Activated naive CD8-positive, alpha-beta T cell treated with anti-CD3 and anti-CD28 coated beads for 36 hours (primary cell): ENCODE results near the gene TMEM131. TPM values are rescaled to one million over a fixed set of nuclear protein-coding genes. Genes with fewer than 3 reads are reported as not detected.
A peak's percentile ranks its signal among the peaks of the same experiment; 100 is the strongest.
"Not testable (repeated sequence)": the region's sequence is repeated elsewhere in the genome, so short reads cannot be mapped to it uniquely, and the experiment has no call there.

Experiments used
- DNase-seq: peaks from one replicate; pipeline ENCODE4 v3.0.0; 2021
- H3K27ac Mint-ChIP-seq: one replicate; pipeline ENCODE4 v1.8.0; 2022; ENCODE audit warnings: mild to moderate bottlenecking, moderate library complexity, mixed read lengths
- H3K27me3 Mint-ChIP-seq: one replicate; pipeline ENCODE4 v1.8.0; 2022; ENCODE audit warnings: mild to moderate bottlenecking, mixed read lengths
- H3K36me3 Mint-ChIP-seq: one replicate; pipeline ENCODE4 v1.8.0; 2021; ENCODE audit warnings: mild to moderate bottlenecking, mixed read lengths
- H3K4me1 Mint-ChIP-seq: one replicate; pipeline ENCODE4 v1.8.0; 2021; ENCODE audit warnings: mixed read lengths
- H3K4me3 Mint-ChIP-seq: one replicate; pipeline ENCODE4 v1.8.0; 2022; ENCODE audit warnings: mild to moderate bottlenecking, moderate library complexity, mixed read lengths
- H3K9me3 Mint-ChIP-seq: one replicate; pipeline ENCODE4 v1.8.0; 2022; ENCODE audit warnings: mixed read lengths
- total RNA-seq, 2 experiments: library from RNA; stranded (reverse); gene quantifications; one replicate each; pipeline ENCODE4 v1.2.3, GENCODE V29; 2021

TMEM131 gene
- 10 to 100 TPM; 25.2 to 27.9 TPM for total RNA-seq

DNA sequence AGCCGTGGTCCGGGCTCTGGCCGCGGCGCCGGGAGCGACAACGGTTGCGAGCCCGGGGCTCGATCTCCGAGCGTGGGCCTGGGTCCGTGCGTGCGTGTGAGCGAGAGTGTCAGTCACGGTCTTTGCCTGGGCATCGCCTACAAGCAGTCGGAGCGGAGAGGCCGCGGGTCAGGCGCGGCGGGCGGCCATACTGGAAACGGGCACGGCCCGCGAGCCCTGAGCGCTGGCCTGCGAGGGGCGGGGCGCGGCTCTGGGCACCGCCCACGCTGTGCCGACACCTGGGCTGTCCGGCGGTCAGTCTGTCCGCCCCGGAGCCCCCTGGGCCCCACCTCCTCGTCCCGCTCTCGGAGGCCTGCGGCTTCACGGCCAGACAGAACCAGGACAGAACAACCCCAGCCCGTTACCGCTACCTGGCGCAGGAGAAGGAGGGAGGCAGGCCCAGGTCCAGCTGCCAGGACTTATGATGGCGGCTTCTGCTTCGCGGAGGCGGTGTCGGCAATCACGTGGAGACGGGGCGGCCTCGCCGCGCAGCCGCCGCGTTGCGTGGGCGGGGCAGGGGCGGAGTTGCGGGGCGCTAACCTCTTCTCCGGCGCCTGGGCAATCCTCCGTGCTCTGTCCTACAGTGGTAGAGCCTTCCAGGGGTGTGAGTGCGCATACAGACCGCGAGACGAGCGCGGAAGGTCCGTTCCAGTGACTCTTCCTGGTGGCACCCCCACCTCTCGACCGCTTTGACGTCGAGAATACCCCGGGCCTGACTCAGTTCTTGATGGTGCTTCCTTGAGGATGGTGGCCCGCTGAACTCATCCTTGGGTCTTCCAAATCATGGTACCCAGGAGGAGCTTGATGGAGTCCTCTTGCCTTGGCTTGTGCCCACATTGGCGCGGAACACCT, at the start of gene TMEM131:
TSS of gene TMEM131 (minus strand) at position 215 of the 891 bp plus-strand sequence. CDS start 286 bp downstream, outside the sequence.
- peaks cover 1% of the 10 kb centered on the region for H3K36me3 Mint-ChIP-seq
- peak within 1 kb of the TSS; percentile 95 for H3K27ac Mint-ChIP-seq
- peak; percentile 98 for DNase-seq
- peaks cover 29% of the 10 kb centered on the region for H3K4me1 Mint-ChIP-seq
- no peaks in the 10 kb centered on the region for H3K27me3 Mint-ChIP-seq
- H3K4me3 Mint-ChIP-seq = peak within 1 kb of the TSS; percentile 97
- H3K9me3 Mint-ChIP-seq = no peaks in the 10 kb centered on the region

DNA sequence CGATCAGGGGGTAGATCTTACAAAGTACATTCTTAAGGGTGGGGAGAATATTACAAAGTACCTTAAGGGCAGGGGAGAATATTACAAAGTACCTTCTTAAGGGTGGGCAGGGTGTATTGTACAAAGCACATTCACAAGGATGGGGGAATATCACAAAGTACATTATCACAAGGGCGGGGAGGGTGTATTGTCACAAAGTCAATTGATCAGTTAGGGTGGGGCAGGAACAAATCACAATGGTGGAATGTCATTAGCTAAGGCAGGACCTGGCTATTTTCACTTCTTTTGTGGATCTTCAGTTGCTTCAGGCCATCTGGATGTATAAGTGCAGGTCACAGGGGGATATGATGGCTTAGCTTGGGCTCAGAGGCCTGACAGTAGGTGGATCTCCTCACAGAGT, 49.0 kb upstream of the TMEM131 start:
- not testable (repeated sequence) for DNase-seq, H3K4me3 Mint-ChIP-seq, H3K4me1 Mint-ChIP-seq, H3K27ac Mint-ChIP-seq, H3K27me3 Mint-ChIP-seq
- H3K36me3 Mint-ChIP-seq = peaks cover 11% of the 10 kb centered on the region
- H3K9me3 Mint-ChIP-seq = peaks cover 28% of the 10 kb centered on the region

DNA sequence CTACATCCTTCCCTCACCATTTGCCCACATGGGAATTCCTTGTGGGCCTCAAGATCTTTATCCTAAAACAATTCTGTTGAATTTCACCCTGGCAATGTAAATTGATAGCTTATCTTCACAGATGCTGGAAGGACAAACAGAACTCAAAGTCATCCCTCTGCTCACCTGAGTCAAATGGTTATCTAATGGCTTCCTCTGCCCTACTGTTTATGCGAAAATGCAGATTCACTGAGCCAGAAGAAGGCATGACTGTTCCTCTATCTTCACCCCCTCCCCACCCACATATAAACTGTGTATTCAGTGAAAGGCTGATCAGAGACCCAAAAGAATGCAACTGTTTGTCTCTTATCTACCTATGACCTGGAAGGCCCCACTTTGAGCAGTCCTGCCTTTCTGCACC, 47.4 kb upstream of the TMEM131 start:
- Mint-ChIP-seq H3K27ac (no peak overlapping the region), H3K36me3 (peaks cover 11% of the 10 kb centered on the region), H3K27me3 (peaks cover 3% of the 10 kb centered on the region), H3K4me3 (no peak overlapping the region), H3K4me1 (no peaks in the 10 kb centered on the region), H3K9me3 (peaks cover 28% of the 10 kb centered on the region)
- DNase-seq = no peak

- Mint-ChIP-seq H3K4me3 (no peak overlapping the region), H3K4me1 (no peaks in the 10 kb centered on the region), H3K27ac (no peak overlapping the region), H3K9me3 (peaks cover 24% of the 10 kb centered on the region), H3K27me3 (no peaks in the 10 kb centered on the region), H3K36me3 (peaks cover 8% of the 10 kb centered on the region)
- DNase-seq = no peak
Measured at GRCh38 chr2:98040331-98040939, 44.7 kb upstream of the TMEM131 start.

DNA sequence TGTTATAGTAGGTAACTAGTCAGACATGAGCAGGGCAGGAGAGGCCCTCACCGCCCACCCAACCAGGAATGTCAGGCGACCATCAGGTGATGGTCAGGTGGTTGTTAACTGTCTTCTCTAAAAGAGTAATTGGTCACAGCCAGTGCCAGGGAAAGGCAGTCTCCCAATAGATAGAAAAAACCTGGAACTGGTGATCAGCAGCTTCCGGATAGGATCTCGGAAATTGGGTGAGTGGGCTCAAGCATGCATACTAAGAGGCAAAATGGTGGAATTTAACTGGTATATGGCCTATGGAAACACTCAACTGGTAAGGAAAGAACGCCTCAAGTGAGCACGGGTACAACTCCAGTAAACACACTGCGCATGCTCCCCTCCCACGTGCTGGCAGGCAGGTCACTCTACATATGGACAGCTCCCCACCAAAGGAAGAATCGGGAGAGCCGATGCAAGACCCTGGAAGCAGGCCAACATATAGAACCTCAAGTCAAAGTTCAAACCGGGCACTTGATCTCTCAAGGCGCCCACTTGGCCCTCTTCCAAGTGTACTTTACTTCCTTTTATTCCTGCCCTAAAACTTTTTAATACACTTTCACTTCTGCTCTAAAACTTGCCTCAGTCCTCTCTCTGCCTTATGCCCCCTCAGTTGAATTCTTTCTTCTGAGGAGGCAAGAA, 43.5 kb upstream of the TMEM131 start:
- H3K27ac Mint-ChIP-seq = no peak overlapping the region
- peaks cover 14% of the 10 kb centered on the region for H3K9me3 Mint-ChIP-seq
- H3K4me1 Mint-ChIP-seq = no peaks in the 10 kb centered on the region
- H3K27me3 Mint-ChIP-seq = no peaks in the 10 kb centered on the region
- no peak for DNase-seq
- H3K36me3 Mint-ChIP-seq = peaks cover 2% of the 10 kb centered on the region
- H3K4me3 Mint-ChIP-seq = no peak overlapping the region

GRCh38 chr2:98037666-98038336, 42.1 kb upstream of the TMEM131 start:
- Mint-ChIP-seq H3K4me3 (no peak overlapping the region), H3K27ac (no peak overlapping the region), H3K36me3 (no peaks in the 10 kb centered on the region), H3K27me3 (no peaks in the 10 kb centered on the region), H3K9me3 (peaks cover 5% of the 10 kb centered on the region), H3K4me1 (no peaks in the 10 kb centered on the region)
- DNase-seq = no peak

GRCh38 chr2:98037206-98037605, 41.5 kb upstream of the TMEM131 start:
- DNase-seq = no peak
- peaks cover 3% of the 10 kb centered on the region for H3K9me3 Mint-ChIP-seq
- no peak overlapping the region for H3K4me3 Mint-ChIP-seq
- H3K4me1 Mint-ChIP-seq = no peaks in the 10 kb centered on the region
- H3K36me3 Mint-ChIP-seq = no peaks in the 10 kb centered on the region
- H3K27me3 Mint-ChIP-seq = no peaks in the 10 kb centered on the region
- no peak overlapping the region for H3K27ac Mint-ChIP-seq

- no peaks in the 10 kb centered on the region for H3K36me3 Mint-ChIP-seq
- H3K27ac Mint-ChIP-seq = no peak overlapping the region
- no peaks in the 10 kb centered on the region for H3K9me3 Mint-ChIP-seq
- H3K27me3 Mint-ChIP-seq = no peaks in the 10 kb centered on the region
- H3K4me1 Mint-ChIP-seq = no peaks in the 10 kb centered on the region
- DNase-seq = no peak
- H3K4me3 Mint-ChIP-seq = no peak overlapping the region
Measured at GRCh38 chr2:98036349-98037000, 40.7 kb upstream of the TMEM131 start.

GRCh38 chr2:98034745-98035144, 39.0 kb upstream of the TMEM131 start:
- Mint-ChIP-seq H3K27ac (no peak overlapping the region), H3K9me3 (no peaks in the 10 kb centered on the region), H3K4me3 (no peak overlapping the region)

GRCh38 chr2:98032086-98032485, 36.3 kb upstream of the TMEM131 start:
- no peak overlapping the region for H3K4me3 Mint-ChIP-seq
- no peaks in the 10 kb centered on the region for H3K36me3 Mint-ChIP-seq
- H3K9me3 Mint-ChIP-seq = no peaks in the 10 kb centered on the region
- H3K27me3 Mint-ChIP-seq = no peaks in the 10 kb centered on the region
- peaks cover 8% of the 10 kb centered on the region for H3K4me1 Mint-ChIP-seq
- H3K27ac Mint-ChIP-seq = no peak overlapping the region
- DNase-seq = no peak

More at GRCh38 chr2:98034745-98035144, 39.0 kb upstream of the TMEM131 start:
- H3K27me3 Mint-ChIP-seq = no peaks in the 10 kb centered on the region
- no peak for DNase-seq
- H3K4me1 Mint-ChIP-seq = no peaks in the 10 kb centered on the region
- H3K36me3 Mint-ChIP-seq = no peaks in the 10 kb centered on the region

- Mint-ChIP-seq H3K36me3 (no peaks in the 10 kb centered on the region), H3K27ac (no peak overlapping the region), H3K9me3 (no peaks in the 10 kb centered on the region), H3K27me3 (peaks cover 13% of the 10 kb centered on the region), H3K4me1 (peaks cover 19% of the 10 kb centered on the region), H3K4me3 (no peak overlapping the region)
- DNase-seq = no peak
Measured at GRCh38 chr2:98029718-98030222, 34.0 kb upstream of the TMEM131 start.

DNA sequence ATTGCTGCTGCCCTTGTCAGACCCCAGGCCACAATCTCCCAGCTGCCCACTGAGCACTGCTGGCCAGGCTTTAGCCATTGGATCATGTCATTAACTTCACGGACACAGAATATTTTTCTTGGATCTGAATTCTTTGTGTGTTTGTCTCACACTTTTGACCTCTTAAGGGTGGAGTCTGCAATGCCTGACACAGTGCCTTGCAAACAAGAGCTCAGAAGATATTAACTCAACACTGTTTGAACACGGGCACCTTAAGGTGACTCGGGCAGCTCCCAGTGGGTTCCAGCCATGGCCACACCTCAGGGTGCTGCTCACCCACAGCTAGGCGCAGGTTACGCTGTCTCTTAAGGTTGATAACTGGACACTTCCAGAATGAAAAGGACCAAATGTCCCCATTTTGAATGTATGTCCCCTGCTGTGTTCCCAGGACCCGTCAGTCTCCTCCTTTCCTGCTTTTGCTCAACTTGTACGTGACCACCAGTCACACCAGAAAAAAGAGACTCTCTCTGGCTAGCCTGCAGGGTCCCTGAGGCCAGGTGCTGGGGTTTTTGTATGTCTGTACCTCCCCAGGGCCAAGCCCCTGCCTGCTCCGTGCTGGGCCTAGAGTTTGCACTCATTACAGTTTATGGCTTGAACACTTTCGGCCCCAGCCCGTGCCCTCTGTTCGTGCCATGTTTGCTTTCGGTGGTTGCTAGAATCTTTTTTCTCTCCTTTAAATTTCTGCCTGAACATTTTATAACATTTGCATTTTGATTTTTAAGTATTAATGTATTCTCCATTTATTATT, 33.4 kb upstream of the TMEM131 start:
- no peaks in the 10 kb centered on the region for H3K36me3 Mint-ChIP-seq
- DNase-seq = no peak
- no peak overlapping the region for H3K27ac Mint-ChIP-seq
- no peak overlapping the region for H3K4me3 Mint-ChIP-seq
- no peaks in the 10 kb centered on the region for H3K9me3 Mint-ChIP-seq
- peaks cover 19% of the 10 kb centered on the region for H3K4me1 Mint-ChIP-seq
- peaks cover 13% of the 10 kb centered on the region for H3K27me3 Mint-ChIP-seq

GRCh38 chr2:98028101-98028561, 32.4 kb upstream of the TMEM131 start:
- Mint-ChIP-seq H3K9me3 (no peaks in the 10 kb centered on the region), H3K27ac (no peak overlapping the region)

More at GRCh38 chr2:98028101-98028561, 32.4 kb upstream of the TMEM131 start:
- H3K4me1 Mint-ChIP-seq = peaks cover 19% of the 10 kb centered on the region
- no peak overlapping the region for H3K4me3 Mint-ChIP-seq
- no peak for DNase-seq
- H3K27me3 Mint-ChIP-seq = peaks cover 13% of the 10 kb centered on the region
- H3K36me3 Mint-ChIP-seq = no peaks in the 10 kb centered on the region
